Psoas muscle (tissue), 8 donors: Measurements from ENCODE around the gene DIP2B. TPM values are rescaled to one million over a fixed set of nuclear protein-coding genes. Genes with fewer than 3 reads are reported as not detected.

ENCODE experiments used
- ATAC-seq, 4 donors: fragments of 200-7000 bp; cut with Tn5 transposase; one replicate each; pipeline ENCODE4 v1.9.1; 2020; ENCODE audit warnings: moderate library complexity in 3 of 4, mild to moderate bottlenecking in 2 of 4
- DNase-seq, 2 donors: peaks; one replicate each; pipeline ENCODE4 v3.0.0-alpha.2; 2020
- H3K27ac ChIP-seq: fragments of 200-600 bp; one replicate; pipeline ENCODE4 v1.8.0; 2022
- H3K27me3 ChIP-seq, 3 donors: fragments of 200-600 bp in 1 of 3; one replicate each; pipeline versions ENCODE4 v1.6.1 to v1.8.0; 2013 to 2022; ENCODE audit warnings: low read length in 2 of 3, mild to moderate bottlenecking in 2 of 3, moderate library complexity in 1 of 3; ENCODE audit not compliant: insufficient read depth in 3 of 3
- H3K36me3 ChIP-seq, 2 donors: fragments of 200-600 bp in 1 of 2; one replicate each; pipeline versions ENCODE4 v1.6.1 to v1.8.0; 2013 to 2022; ENCODE audit warnings: low read depth in 1 of 2, mild to moderate bottlenecking in 1 of 2, moderate library complexity in 1 of 2; ENCODE audit not compliant: insufficient read depth in 1 of 2
- H3K4me1 ChIP-seq: fragments of 200-600 bp; one replicate; pipeline ENCODE4 v1.8.0; 2022
- H3K4me3 ChIP-seq: fragments of 200-600 bp; one replicate; pipeline ENCODE4 v1.8.0; 2022; ENCODE audit warnings: mild to moderate bottlenecking
- H3K9me3 ChIP-seq: fragments of 200-600 bp; one replicate; pipeline ENCODE4 v1.8.0; 2022
- WGBS, 3 donors: extraction: QIAGEN DNeasy Blood & Tissue Kit; methylation state at CpG; one replicate each; pipeline versions ENCODE4 v1.1.6 to v1.1.7; 2013; 5-methylcytosine and 5-hydroxymethylcytosine counted together
- intact Hi-C, 2 donors: fragments of 100-400 bp; cut with DNase I; formaldehyde crosslinking; loops; one replicate each; pipeline versions ENCODE4 v1.11.0 to v1.14.2; 2022
- polyA plus RNA-seq, 3 donors: library from polyadenylated mRNA; stranded (reverse); fragments of 200-250 nt; gene quantifications; one replicate each; pipeline ENCODE4 v1.2.3, GENCODE V29; 2013
- total RNA-seq, 4 donors: library from RNA; stranded (reverse); fragmentation: NEBNext Ultra II Directional in 2 of 4; extraction: Animal tissue kit (Norgen Biotek cat#: 25700) in 2 of 4; gene quantifications; one replicate each; pipeline versions ENCODE4 v1.2.1 to v1.2.4, GENCODE V29; 2021 to 2023
- TF ChIP-seq, protein P1 (sequence below): fragments of 200-600 bp; IDR thresholded peaks from one replicate; pipeline ENCODE4 v1.8.0; 2022; ENCODE audit warnings: antibody characterized with exemption
- donor health status: healthy with polysubstance abuse.
- donor health status: DM: no; HTN: no; CAD: no; lungs with moderate emphysema.
- donor health status: Bipolar disorder and iron deficiency.
- donor health status: healthy.
- donor health status: DM: yes; HTN: yes; CAD: no.
- donor health status: DM: no; HTN: no; CAD: no.
- donor health status: DM: no; HTN: no; CAD: no.
- donor health status: DM: yes; HTN: yes; CAD: no.

Gene DIP2B
- total and polyA plus RNA-seq, 7 donors, result 2.2 to 10.7 (median 8.6) TPM

- Histone ChIP-seq H3K27me3 (no peaks in the 10 kb centered on the region), H3K36me3 (peaks cover 0 to 2% of the 10 kb centered on the region in 2 donors), H3K4me1 (peaks cover 11% of the 10 kb centered on the region), H3K9me3 (no peaks in the 10 kb centered on the region), H3K4me3 (no peak overlapping the region), H3K27ac (no peak overlapping the region)
- TF ChIP-seq, protein P1, sequence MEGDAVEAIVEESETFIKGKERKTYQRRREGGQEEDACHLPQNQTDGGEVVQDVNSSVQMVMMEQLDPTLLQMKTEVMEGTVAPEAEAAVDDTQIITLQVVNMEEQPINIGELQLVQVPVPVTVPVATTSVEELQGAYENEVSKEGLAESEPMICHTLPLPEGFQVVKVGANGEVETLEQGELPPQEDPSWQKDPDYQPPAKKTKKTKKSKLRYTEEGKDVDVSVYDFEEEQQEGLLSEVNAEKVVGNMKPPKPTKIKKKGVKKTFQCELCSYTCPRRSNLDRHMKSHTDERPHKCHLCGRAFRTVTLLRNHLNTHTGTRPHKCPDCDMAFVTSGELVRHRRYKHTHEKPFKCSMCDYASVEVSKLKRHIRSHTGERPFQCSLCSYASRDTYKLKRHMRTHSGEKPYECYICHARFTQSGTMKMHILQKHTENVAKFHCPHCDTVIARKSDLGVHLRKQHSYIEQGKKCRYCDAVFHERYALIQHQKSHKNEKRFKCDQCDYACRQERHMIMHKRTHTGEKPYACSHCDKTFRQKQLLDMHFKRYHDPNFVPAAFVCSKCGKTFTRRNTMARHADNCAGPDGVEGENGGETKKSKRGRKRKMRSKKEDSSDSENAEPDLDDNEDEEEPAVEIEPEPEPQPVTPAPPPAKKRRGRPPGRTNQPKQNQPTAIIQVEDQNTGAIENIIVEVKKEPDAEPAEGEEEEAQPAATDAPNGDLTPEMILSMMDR, result no peak
- ATAC-seq (peak in 2 of 4 donors; percentile 36 to 47), DNase-seq (no peak)
- WGBS, 3 donors, result 55 to 77% (median 63%) methylated on average over 1 of the region's 1 CpG
- intact Hi-C loops, result no loop called here
Observed at GRCh38 chr12:50579757-50580267, 75.0 kb downstream of the DIP2B start.

GRCh38 chr12:50580436-50580835, 75.7 kb downstream of the DIP2B start:
- H3K4me3 ChIP-seq, result no peak overlapping the region
- no peak for DNase-seq
- no peak overlapping the region for H3K27ac ChIP-seq
- no peaks in the 10 kb centered on the region for H3K9me3 ChIP-seq
- no peaks in the 10 kb centered on the region for H3K27me3 ChIP-seq
- TF ChIP-seq, protein P1, result no peak
- WGBS, 3 donors, result 54 to 63% (median 55%) methylated on average over 3 of the region's 3 CpGs
- intact Hi-C loops, result no loop called here
- H3K4me1 ChIP-seq, result peaks cover 4% of the 10 kb centered on the region
- peaks cover 0 to 5% of the 10 kb centered on the region in 2 donors for H3K36me3 ChIP-seq
- no peak for ATAC-seq

DNA sequence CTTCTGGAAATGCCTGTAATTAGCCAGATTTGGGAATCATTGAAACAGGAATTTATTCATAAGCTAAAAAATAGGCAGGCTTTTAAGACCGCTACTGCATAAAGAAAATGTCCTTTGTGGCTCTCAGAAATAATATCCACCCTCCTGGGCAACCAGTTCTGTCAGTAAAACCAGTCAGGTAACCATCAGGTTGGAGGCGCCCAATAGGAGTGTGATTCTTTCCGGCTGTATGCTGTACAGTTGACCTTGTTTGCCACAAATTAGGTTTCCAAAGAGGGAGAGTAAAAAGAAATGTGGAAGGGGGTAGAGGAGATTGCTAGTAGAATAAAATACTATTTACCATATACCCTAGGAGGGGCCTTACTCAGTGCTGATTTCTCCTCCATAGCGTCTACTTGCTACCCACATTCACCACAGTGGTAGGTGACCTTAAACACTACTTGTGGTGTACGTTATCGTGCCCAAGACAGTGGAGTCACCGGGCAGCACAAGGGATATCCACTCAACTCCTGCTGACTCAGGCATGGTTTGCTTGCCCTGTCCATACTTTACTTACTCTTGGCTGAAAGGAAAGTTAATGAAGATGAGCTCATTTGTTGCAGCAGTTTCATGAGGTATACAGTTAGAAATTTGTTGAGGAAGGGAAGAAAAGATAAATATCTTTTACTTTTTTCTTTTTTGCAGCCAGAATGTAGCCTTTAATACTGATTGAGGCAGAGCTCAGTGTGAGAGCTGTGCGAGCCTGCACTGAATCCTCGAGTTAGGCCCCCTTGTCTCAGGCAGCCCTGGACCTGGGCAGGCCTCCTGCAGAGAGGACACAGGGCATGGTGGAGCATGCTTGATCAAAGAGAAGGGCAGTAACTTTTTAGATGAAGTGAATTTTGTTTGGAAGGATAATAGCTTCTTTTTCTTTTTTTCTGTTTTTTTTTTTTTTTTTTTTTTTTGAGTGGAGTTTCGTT, 76.7 kb downstream of the DIP2B start:
- Histone ChIP-seq H3K27ac (no peak overlapping the region), H3K36me3 (peaks cover 0 to 5% of the 10 kb centered on the region in 2 donors), H3K4me1 (no peaks in the 10 kb centered on the region), H3K9me3 (no peaks in the 10 kb centered on the region), H3K27me3 (no peaks in the 10 kb centered on the region), H3K4me3 (no peak overlapping the region)
- DNase-seq (no peak), ATAC-seq (no peak)
- TF ChIP-seq, protein P1, result no peak
- intact Hi-C loops, result no loop called here
- 86 to 94% (median 88%) methylated on average over 10 of the region's 10 CpGs for WGBS, 3 donors

DNA sequence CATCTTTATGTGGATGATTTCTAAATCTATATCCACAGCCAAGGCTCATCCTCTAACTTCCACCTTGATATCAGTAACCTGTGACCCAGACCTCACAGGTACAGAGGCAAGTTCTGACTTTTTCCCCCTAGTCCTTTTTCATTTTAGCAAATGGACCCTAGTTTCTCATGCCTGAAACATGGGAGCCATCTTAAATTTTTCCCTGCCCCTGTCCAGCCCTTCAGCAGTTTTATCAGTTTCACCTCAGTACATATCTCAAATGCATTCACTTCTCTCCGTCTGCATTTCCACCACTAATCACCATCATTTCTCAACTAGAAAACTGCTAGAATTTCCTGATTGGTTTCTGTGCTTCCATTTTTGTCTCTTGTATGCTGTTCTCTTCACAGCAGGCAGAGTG, 79.3 kb downstream of the DIP2B start:
- no peak for DNase-seq
- WGBS, 3 donors, result 90 to 96% (median 95%) methylated on average over 1 of the region's 1 CpG
- Histone ChIP-seq H3K36me3 (peaks cover 0 to 5% of the 10 kb centered on the region in 2 donors), H3K4me1 (no peaks in the 10 kb centered on the region), H3K4me3 (no peak overlapping the region), H3K9me3 (no peaks in the 10 kb centered on the region), H3K27me3 (no peaks in the 10 kb centered on the region), H3K27ac (no peak overlapping the region)
- TF ChIP-seq, protein P1, result no peak
- ATAC-seq, result no peak
- intact Hi-C loops, result no loop called here
